NCI-H446 treated with DMSO at 0.1 percent for 48 hours (cell line): ENCODE measurements around the gene TIA1.
"Not testable (repeated sequence)": the region's sequence is repeated elsewhere in the genome, so short reads cannot be mapped to it uniquely, and the experiment has no call there.

ENCODE experiments used
- DNase-seq: peaks from one replicate; lab custom pipeline; 2025; lab: John Stamatoyannopoulos, UW

The TIA1 gene, protein sequence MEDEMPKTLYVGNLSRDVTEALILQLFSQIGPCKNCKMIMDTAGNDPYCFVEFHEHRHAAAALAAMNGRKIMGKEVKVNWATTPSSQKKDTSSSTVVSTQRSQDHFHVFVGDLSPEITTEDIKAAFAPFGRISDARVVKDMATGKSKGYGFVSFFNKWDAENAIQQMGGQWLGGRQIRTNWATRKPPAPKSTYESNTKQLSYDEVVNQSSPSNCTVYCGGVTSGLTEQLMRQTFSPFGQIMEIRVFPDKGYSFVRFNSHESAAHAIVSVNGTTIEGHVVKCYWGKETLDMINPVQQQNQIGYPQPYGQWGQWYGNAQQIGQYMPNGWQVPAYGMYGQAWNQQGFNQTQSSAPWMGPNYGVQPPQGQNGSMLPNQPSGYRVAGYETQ

DNA sequence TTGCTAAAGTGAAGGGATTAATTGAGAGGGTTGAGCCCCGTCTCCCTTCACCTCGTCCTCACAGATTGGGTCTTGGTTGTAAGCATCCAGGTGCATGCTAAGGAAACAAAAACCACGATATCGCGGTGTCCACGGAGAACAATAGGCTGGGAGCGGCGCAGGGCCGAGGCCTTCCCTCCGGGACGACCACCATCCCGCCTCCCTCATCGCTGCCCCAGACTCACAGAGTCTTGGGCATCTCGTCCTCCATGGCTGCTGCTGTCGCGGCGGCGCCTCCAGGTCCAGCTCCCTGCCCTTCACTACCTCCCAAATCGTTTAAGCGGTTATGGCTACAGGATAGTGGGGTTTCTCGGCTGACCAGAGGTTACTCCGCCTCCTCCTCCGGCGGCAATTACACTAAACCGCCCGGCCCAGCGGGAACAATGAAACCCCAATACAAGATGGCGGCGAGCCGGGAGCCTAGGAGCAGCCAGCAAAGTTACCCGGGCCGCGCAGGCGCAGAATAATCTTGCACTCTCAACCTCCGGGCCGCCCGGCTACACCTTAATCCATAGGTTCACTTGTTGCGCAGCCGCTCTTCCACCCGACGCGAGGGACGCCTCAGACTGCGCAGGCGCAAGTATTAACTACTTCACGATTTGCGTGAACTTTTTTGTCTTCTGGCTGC, at the start of gene TIA1:
TSS of gene TIA1 (minus strand) at position 448 of the 667 bp plus-strand sequence. CDS start at position 250, 198 bp downstream.
- DNase-seq = peak; percentile 97

- DNase-seq = not testable (repeated sequence)
These were observed 49.4 kb upstream of the TIA1 start for GRCh38 chr2:70297828-70298227.

- DNase-seq = no peak
These were observed 35.2 kb upstream of the TIA1 start for GRCh38 chr2:70283500-70284191.

- no peak for DNase-seq
These were observed 34.0 kb upstream of the TIA1 start for GRCh38 chr2:70282439-70282838.

DNA sequence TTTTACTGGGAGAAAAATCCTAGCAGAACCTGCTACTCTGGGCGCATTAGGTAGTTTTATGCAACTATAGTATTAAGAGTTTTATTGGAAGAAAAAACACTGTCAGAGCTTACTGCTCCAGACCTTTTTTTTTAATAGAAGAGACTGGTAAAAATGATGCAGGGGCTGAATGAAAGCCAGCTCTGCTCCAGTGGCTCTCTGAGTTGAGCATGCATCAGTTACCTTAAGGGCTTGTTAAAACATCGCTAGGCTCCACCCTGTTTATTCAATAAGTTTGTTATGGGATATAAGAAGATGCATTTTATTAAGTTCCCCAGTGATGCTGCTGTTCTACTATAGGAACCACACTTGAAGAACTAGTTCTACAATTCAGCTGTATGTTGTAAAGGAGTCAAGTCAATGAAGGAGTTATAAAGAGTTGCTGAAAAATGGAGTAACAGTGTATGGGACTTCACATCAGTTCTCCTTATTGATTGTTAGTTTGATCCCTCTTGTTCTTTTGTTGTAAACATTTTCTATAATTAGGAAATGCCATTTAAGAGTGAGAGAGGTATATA, 31.9 kb upstream of the TIA1 start:
- DNase-seq = no peak

- DNase-seq = no peak
These were observed 21.9 kb upstream of the TIA1 start for GRCh38 chr2:70270323-70270722.

DNA sequence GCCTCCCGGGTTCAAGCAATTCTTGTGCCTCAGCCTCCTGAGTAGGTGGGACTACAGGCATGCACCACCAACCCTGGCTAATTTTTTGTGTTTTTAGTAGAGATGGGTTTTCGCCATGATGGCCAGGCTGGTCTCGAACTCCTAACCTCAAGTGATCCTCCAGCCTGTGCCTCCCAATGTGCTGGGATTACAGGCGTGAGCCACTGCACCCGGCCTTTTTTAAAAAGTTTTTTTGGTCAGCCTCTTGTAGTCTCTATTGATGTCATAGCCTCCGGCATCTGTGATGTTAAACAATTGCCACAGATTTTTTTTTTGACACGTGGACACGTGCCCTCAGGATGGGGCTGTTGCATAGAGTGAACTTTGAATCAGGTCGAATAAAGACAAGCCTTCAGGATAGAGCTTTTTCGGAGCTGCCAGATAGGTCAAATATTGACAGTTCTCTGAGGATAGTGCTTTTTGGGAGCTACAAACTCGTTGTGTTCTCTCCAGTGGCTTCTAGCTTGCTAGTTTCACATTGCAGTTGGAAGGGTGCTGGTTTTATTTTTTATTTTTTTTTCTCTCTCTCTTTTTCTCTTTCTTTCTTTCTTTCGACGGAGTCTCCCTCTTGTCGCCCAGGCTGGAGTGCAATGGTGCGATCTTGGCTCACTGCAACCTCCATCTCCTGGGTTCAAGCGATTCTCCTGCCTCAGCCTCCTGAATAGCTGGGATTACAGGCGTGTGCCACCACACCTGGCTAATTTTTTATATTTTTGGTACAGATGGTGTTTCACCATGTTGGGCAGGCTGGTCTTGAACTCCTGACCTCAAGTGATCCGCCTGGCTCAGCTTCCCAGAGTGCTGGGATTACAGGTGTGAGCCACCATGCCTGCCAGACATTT, 21.2 kb upstream of the TIA1 start:
- not testable (repeated sequence) for DNase-seq

DNA sequence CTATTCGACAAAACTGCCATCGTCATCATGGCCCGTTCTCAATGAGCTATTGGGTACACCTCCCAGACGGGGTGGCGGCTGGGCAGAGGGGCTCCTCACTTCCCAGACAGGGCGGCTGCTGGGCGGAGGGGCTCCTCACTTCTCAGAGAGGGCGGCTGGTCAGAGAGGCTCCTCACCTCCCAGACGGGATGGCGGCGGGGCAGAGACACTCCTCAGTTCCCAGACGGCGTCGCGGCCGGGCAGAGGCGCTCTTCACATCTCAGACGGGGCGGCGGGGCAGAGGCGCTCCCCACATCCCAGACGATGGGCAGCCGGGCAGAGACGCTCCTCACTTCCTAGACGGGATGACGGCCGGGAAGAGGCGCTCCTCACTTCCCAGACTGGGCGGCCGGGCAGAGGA, 18.5 kb upstream of the TIA1 start:
- DNase-seq = not testable (repeated sequence)

DNA sequence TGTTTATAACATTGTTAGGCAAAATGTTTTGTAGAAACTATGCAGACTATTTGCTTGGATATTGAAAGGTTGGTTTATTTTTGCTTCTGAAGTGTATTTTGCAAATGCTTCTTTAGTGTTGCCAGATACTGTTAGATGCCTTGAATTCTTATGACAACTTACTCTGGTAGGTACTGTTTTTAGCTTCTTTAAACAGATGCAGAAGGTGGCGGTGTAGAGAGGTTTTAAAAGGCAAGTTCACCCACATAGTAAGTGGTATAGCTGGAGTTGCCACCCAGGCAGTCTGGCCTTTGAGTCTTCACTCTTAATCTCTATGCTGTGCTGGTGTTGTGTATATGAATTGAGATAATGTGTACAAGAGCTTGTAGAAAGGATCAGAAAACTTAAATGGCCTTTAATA, 13.1 kb upstream of the TIA1 start:
- no peak for DNase-seq

DNA sequence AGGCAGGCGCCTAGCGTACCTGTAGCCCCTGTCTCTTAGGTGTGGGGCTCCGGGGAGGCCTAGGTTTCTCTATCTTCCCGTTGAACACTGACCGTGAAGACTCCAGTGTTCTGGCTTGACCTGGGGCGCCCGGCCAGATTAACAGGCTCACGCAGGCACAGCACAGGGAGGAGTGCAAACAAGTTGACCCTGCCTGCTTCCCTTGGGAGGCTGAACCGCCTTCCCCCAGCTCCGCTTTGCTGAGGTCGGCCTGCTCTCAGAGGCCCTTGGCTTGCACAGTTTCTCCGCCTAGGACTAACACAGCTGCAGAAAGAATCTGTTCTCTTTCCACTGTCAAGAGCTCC, 10.1 kb upstream of the TIA1 start:
- DNase-seq = no peak

GRCh38 chr2:70255637-70256314, 7.3 kb upstream of the TIA1 start:
- DNase-seq = no peak

DNA sequence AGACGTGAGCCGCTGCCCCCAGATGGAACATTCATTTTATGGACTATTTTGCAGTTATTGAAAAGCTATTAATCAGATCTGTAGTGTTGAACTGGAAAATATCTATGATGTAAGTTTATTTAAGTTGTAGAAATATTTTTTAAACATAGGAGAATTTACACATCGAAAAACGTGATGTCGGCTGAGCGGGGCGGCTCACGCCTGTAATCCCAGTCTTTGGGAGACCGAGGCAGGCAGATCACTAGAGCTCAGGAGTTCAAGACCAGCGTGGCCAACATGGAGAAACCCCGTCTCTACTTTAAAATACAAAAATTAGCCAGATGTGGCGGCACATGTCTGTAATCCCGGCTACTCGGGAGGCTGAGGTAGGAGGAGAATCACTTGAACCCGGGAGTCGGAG, 2.0 kb upstream of the TIA1 start:
- DNase-seq = no peak

GRCh38 chr2:70247364-70248180, 856 bp downstream of the TIA1 start:
- DNase-seq = peak; percentile 24

DNA sequence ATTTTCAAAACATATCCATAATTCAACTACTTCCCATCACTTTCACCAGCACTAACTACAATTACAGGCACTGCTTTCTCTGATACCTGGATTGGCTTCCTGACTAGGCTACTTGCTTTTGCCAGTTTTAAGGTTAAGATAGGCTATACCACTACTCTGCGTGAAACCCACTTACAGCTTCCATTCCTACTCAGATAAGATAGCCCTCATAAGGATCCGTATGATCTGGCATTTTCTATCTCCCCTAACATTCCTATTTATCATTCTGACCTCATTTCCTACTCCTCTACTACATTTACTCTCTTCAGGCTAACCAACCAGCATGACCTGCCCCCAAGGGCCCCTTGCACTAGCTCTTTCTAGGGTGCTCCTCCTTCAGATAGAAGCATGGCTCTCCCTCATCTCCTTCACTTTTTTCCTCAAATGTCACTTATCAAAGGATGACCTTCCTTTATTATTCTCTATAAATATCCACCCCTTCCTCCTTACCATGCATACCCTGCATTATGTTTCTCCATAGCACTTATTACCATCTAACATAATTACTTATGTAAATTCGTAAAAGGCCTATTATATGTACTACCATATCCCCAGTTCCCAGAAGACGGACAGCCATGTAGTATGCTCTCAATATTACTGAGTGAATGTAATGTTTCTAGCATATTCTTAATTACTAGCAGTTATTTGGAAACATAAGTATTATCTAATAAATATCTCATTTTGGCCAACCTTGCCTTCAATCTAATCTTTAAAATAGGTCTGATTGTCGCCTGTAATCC, 4.4 kb downstream of the TIA1 start:
- DNase-seq = no peak

- no peak for DNase-seq
These were observed 5.9 kb downstream of the TIA1 start for GRCh38 chr2:70242552-70242951.

DNA sequence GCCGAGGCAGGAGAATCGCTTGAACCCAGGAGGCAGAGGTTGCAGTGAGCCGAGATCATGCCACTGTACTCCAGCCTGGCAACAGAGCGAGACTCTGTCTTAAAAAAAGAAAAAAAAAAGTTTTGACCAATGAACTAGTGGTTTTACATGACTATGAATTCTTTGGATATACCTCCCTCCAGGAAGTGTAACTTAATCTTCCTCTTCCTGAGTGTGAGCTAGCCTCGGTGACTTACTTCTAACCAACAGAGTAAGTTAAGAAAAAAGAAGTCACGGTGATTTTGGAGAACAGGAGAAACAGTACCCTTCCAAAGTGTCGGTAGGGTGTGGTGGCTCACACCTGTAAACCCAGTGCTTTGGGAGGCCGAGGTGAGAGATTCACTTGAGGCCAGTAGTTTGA, 7.1 kb downstream of the TIA1 start:
- no peak for DNase-seq

GRCh38 chr2:70240599-70240998, 7.8 kb downstream of the TIA1 start:
- DNase-seq = no peak

- DNase-seq = no peak
These were observed 14.5 kb downstream of the TIA1 start for GRCh38 chr2:70233926-70234325.

- no peak for DNase-seq
These were observed 21.6 kb downstream of the TIA1 start for GRCh38 chr2:70226781-70227180.
